Choroid plexus epithelial cell (primary cell): Measurements from ENCODE around the gene FAM3A.

Source experiments
- DNase-seq: peaks from one replicate; pipeline ENCODE4 v3.0.0-alpha.2; 2010; ENCODE audit warnings: low read depth
- H3K4me3 ChIP-seq: 2 replicates; pipeline ENCODE4 v1.5.1; 2011; ENCODE audit warnings: low read depth, mild to moderate bottlenecking, control low read depth, low read length, moderate library complexity
- CTCF ChIP-seq: conservative IDR thresholded peaks from 2 replicates; pipeline ENCODE4 v1.5.1; 2011; ENCODE audit warnings: low read depth, mild to moderate bottlenecking, control low read depth, inconsistent platforms, low read length, moderate library complexity

The FAM3A gene

GRCh38 chrX:154467556-154467955 lies 48.5 kb downstream of the FAM3A start:
- TF ChIP-seq CTCF: no peak
- no peak overlapping the region for H3K4me3 ChIP-seq
- DNase-seq: no peak

GRCh38 chrX:154466907-154467306 lies 49.1 kb downstream of the FAM3A start:
- no peak for TF ChIP-seq CTCF
- H3K4me3 ChIP-seq: no peak overlapping the region
- no peak for DNase-seq

GRCh38 chrX:154466036-154466435 lies 50.0 kb downstream of the FAM3A start:
- TF ChIP-seq CTCF: no peak
- DNase-seq: no peak
- no peak overlapping the region for H3K4me3 ChIP-seq

- no peak for DNase-seq
- no peak for TF ChIP-seq CTCF
- no peak overlapping the region for H3K4me3 ChIP-seq
These were observed 50.4 kb downstream of the FAM3A start for GRCh38 chrX:154465601-154466000.

DNA sequence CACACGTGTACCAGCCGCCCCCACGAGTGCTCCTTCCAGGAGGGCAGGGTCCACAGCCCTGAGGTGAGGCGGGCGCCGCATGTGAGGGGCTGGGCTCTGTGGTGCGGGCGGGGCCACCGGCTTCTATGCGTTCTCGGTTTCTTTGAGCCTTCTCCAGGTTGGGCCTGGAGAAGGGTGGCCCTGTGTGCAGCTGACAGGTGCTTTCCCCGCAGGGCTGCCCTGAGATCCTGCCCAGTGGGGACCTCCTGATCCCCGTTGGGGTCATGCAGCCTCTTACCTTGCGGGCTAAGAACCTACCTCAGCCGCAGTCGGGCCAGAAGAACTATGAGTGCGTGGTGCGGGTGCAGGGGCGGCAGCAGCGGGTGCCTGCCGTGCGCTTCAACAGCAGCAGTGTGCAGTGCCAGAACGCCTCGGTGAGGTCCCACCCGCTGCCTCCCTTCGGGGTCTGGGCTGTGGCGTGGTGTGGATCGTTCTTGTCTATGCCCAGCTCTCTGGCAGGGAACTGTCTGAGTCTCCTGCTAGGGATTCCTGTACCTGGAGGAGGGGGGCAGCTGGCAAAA lies 51.1 kb downstream of the FAM3A start:
- no peak for DNase-seq
- no peak for TF ChIP-seq CTCF
- no peak overlapping the region for H3K4me3 ChIP-seq

DNA sequence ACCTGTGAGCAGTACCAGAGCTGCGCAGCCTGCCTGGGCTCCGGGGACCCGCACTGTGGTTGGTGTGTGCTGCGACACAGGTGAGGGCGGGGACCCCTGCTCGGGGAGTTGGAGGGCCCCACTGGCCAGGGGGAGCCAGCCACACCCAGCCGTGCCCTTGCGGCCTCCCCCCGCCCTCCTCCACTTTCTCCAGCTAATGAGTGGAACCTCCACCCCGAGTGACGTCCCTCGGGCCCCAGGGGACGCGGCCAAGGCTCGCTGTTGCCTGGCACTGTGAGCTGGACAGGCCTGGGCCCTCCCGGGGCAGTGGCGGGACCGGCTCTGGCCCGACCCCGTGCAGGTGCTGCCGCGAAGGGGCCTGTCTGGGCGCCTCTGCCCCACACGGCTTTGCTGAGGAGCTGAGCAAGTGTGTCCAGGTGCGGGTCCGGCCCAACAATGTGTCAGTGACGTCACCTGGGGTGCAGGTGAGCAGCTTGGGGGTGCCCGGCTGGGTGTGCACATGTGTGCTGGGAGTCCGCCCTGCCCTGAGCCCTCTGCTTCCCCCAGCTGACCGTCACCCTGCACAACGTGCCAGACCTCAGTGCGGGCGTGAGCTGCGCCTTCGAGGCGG lies 52.3 kb downstream of the FAM3A start:
- TF ChIP-seq CTCF: no peak
- no peak for DNase-seq
- H3K4me3 ChIP-seq: no peak overlapping the region

DNA sequence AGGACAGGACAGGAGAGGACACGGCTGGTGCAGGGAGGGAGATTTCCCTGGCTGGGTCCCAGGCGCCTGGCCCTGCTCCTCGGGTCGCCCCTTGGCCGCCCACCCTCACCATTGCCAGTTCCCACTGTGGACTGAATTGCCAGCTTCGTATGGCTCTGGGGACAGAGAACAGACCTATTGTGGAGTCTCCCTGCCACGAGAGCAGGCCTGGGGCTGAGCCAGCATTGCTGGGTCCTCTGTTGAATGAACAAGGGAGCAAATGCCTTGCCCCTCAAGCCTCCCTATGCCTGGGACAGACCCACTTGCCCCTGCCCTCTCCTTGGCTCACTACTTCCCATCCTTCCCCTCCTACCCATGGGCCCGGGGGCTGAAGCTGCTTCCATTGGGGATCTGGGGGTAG lies 53.6 kb downstream of the FAM3A start:
- DNase-seq: no peak
- TF ChIP-seq CTCF: no peak
- no peak overlapping the region for H3K4me3 ChIP-seq
